ENCODE results near the gene FBXL15.

DNA sequence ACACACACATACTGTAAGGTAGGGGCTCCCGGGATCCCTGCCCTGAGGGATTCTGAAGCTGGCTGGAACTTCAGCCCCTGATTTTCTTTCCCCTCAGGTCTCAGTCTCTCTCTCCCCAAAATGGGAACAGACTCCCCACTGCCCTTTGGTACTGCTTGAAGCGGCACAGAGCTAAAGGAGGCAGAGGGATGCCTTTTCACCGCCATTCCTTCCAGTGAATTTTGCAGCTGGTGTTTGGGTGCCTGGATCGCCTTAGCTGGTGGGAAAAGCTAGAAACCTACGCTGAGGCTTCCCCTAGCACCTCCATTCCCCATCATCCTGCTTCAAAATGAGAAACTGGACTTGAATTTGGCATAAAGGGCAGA, 14.5 kb downstream of the FBXL15 start:
- TF ChIP-seq EZH2 (IDR thresholded peaks at IDR 0.05; ENCODE audit: low read length), result peak; percentile 28
- TF ChIP-seq, protein P1, sequence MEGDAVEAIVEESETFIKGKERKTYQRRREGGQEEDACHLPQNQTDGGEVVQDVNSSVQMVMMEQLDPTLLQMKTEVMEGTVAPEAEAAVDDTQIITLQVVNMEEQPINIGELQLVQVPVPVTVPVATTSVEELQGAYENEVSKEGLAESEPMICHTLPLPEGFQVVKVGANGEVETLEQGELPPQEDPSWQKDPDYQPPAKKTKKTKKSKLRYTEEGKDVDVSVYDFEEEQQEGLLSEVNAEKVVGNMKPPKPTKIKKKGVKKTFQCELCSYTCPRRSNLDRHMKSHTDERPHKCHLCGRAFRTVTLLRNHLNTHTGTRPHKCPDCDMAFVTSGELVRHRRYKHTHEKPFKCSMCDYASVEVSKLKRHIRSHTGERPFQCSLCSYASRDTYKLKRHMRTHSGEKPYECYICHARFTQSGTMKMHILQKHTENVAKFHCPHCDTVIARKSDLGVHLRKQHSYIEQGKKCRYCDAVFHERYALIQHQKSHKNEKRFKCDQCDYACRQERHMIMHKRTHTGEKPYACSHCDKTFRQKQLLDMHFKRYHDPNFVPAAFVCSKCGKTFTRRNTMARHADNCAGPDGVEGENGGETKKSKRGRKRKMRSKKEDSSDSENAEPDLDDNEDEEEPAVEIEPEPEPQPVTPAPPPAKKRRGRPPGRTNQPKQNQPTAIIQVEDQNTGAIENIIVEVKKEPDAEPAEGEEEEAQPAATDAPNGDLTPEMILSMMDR (optimal IDR thresholded peaks at IDR 0.05 in 1 of 3, IDR thresholded peaks at IDR 0.05 in 1 of 3, conservative IDR thresholded peaks at IDR 0.05 in 1 of 3; ENCODE audit: extremely low read depth in 1 of 3, insufficient read depth in 2 of 3, low read length in 3 of 3), result no peak

Data from keratinocyte (primary cell).